ENCODE results near the gene SH3PXD2A. TPM values are rescaled to one million over a fixed set of nuclear protein-coding genes. Genes with fewer than 3 reads are reported as not detected.

Gene SH3PXD2A
- total RNA-seq, 2 experiments from 2014 or later, result 16.5 to 17.9 TPM

GRCh38 chr10:103701380-103702222, 153.8 kb downstream of the SH3PXD2A start:
- ChIA-PET POLR2A (no interaction called here), CTCF (interaction anchor here (1.4 to 2.5 kb wide), 2 partner anchors 11 to 15 kb away, joined by 7 to 19 read pairs; no protein-coding TSS in a partner anchor)
- Mint-ChIP-seq H3K4me1 (peaks cover 13% of the 10 kb centered on the region), H3K9me3 (no peaks in the 10 kb centered on the region), H3K27ac (no peak overlapping the region), H3K27me3 (no peaks in the 10 kb centered on the region), H3K4me3 (no peak overlapping the region), H3K36me3 (ENCODE audit: low read depth) (no peaks in the 10 kb centered on the region)
- DNase-seq, result no peak

GRCh38 chr10:103700436-103700715, 155.0 kb downstream of the SH3PXD2A start:
- no peak for DNase-seq
- Mint-ChIP-seq H3K9me3 (no peaks in the 10 kb centered on the region), H3K4me1 (peaks cover 25% of the 10 kb centered on the region), H3K36me3 (ENCODE audit: low read depth) (no peaks in the 10 kb centered on the region), H3K27ac (no peak overlapping the region), H3K27me3 (no peaks in the 10 kb centered on the region), H3K4me3 (no peak overlapping the region)
- ChIA-PET POLR2A (no interaction called here), CTCF (no interaction called here)

- no peak overlapping the region for H3K4me3 Mint-ChIP-seq
- ChIA-PET CTCF (interaction anchor here (1.9 kb wide), 1 partner anchor 12 kb away, joined by 9 read pairs; no protein-coding TSS in a partner anchor), POLR2A (no interaction called here)
- no peaks in the 10 kb centered on the region for H3K36me3 Mint-ChIP-seq (ENCODE audit: low read depth)
- peaks cover 28% of the 10 kb centered on the region for H3K4me1 Mint-ChIP-seq
- no peak for DNase-seq
- H3K27ac Mint-ChIP-seq, result no peak overlapping the region
- no peaks in the 10 kb centered on the region for H3K9me3 Mint-ChIP-seq
- no peaks in the 10 kb centered on the region for H3K27me3 Mint-ChIP-seq
Observed at GRCh38 chr10:103699611-103700435, 155.6 kb downstream of the SH3PXD2A start.

- Mint-ChIP-seq H3K36me3 (ENCODE audit: low read depth) (no peaks in the 10 kb centered on the region), H3K9me3 (no peaks in the 10 kb centered on the region), H3K27me3 (no peaks in the 10 kb centered on the region), H3K4me1 (peaks cover 42% of the 10 kb centered on the region), H3K4me3 (no peak overlapping the region), H3K27ac (no peak overlapping the region)
- no peak for DNase-seq
- CTCF ChIA-PET, result interaction anchor here (1.9 to 4.1 kb wide), 2 partner anchors 12 to 14 kb away, joined by 9 to 45 read pairs; no protein-coding TSS in a partner anchor
- POLR2A ChIA-PET, result no interaction called here
Observed at GRCh38 chr10:103698266-103698665, 157.1 kb downstream of the SH3PXD2A start.

- Mint-ChIP-seq H3K9me3 (no peaks in the 10 kb centered on the region), H3K36me3 (ENCODE audit: low read depth) (no peaks in the 10 kb centered on the region), H3K27me3 (no peaks in the 10 kb centered on the region), H3K27ac (peak overlapping the region; percentile 49), H3K4me3 (no peak overlapping the region), H3K4me1 (peaks cover 42% of the 10 kb centered on the region)
- ChIA-PET POLR2A (no interaction called here), CTCF (interaction anchor here (1.3 to 4.1 kb wide), 5 partner anchors 11 to 176 kb away, joined by 3 to 45 read pairs (median 8); partner anchors contain the start of gene SH3PXD2A)
- DNase-seq, result no peak
Observed at GRCh38 chr10:103697787-103698186, 157.6 kb downstream of the SH3PXD2A start.

- ChIA-PET CTCF (interaction anchor here (0.7 to 4.1 kb wide), 16 partner anchors 10 to 425 kb away, joined by 3 to 45 read pairs (median 4); partner anchors contain the start of genes SFR1 and SH3PXD2A), POLR2A (interaction anchor here (0.7 to 1.5 kb wide), 9 partner anchors 9 to 425 kb away, joined by 3 to 6 read pairs (median 4); partner anchors contain the start of genes SFR1 and STN1)
- H3K27ac Mint-ChIP-seq, result peak overlapping the region; percentile 75
- peak; percentile 89 for DNase-seq
- H3K9me3 Mint-ChIP-seq, result no peaks in the 10 kb centered on the region
- no peaks in the 10 kb centered on the region for H3K27me3 Mint-ChIP-seq
- peak overlapping the region; percentile 54 for H3K4me3 Mint-ChIP-seq
- peaks cover 49% of the 10 kb centered on the region for H3K4me1 Mint-ChIP-seq
- no peaks in the 10 kb centered on the region for H3K36me3 Mint-ChIP-seq (ENCODE audit: low read depth)
Observed at GRCh38 chr10:103696411-103697145, 158.8 kb downstream of the SH3PXD2A start.

- H3K4me3 Mint-ChIP-seq, result peak overlapping the region; percentile 54
- peaks cover 53% of the 10 kb centered on the region for H3K4me1 Mint-ChIP-seq
- POLR2A ChIA-PET, result interaction anchor here (0.7 to 1.5 kb wide), 8 partner anchors 10 to 426 kb away, joined by 3 to 6 read pairs (median 4); partner anchors contain the start of genes SFR1 and STN1
- peak overlapping the region; percentile 75 for H3K27ac Mint-ChIP-seq
- H3K36me3 Mint-ChIP-seq (ENCODE audit: low read depth), result no peaks in the 10 kb centered on the region
- DNase-seq, result no peak
- CTCF ChIA-PET, result interaction anchor here (0.6 to 4.1 kb wide), 12 partner anchors 10 to 426 kb away, joined by 3 to 45 read pairs (median 4); partner anchors contain the start of genes SFR1 and SH3PXD2A
- no peaks in the 10 kb centered on the region for H3K27me3 Mint-ChIP-seq
- no peaks in the 10 kb centered on the region for H3K9me3 Mint-ChIP-seq
Observed at GRCh38 chr10:103696094-103696410, 159.3 kb downstream of the SH3PXD2A start.

- H3K27me3 Mint-ChIP-seq, result no peaks in the 10 kb centered on the region
- no peaks in the 10 kb centered on the region for H3K9me3 Mint-ChIP-seq
- peak overlapping the region; percentile 33 for H3K27ac Mint-ChIP-seq
- no peaks in the 10 kb centered on the region for H3K36me3 Mint-ChIP-seq (ENCODE audit: low read depth)
- POLR2A ChIA-PET, result interaction anchor here (1.4 kb wide), 2 partner anchors 35 to 426 kb away, joined by 3 to 6 read pairs; partner anchors contain the start of gene SFR1
- CTCF ChIA-PET, result interaction anchor here (0.6 to 4.1 kb wide), 6 partner anchors 9 to 426 kb away, joined by 3 to 45 read pairs (median 7); partner anchors contain the start of genes SFR1 and SH3PXD2A
- peaks cover 56% of the 10 kb centered on the region for H3K4me1 Mint-ChIP-seq
- no peak for DNase-seq
- H3K4me3 Mint-ChIP-seq, result no peak overlapping the region
Observed at GRCh38 chr10:103695584-103696005, 159.8 kb downstream of the SH3PXD2A start.

GRCh38 chr10:103693812-103694205, 161.6 kb downstream of the SH3PXD2A start:
- ChIA-PET POLR2A (interaction anchor here (1.3 to 1.8 kb wide), 2 partner anchors 16 to 428 kb away, joined by 6 read pairs; partner anchors contain the start of gene SFR1), CTCF (interaction anchor here (1.2 kb wide), 1 partner anchor 155 kb away, joined by 3 read pairs; no protein-coding TSS in a partner anchor)
- H3K4me3 Mint-ChIP-seq, result peak overlapping the region; percentile 79
- peaks cover 59% of the 10 kb centered on the region for H3K4me1 Mint-ChIP-seq
- H3K36me3 Mint-ChIP-seq (ENCODE audit: low read depth), result no peaks in the 10 kb centered on the region
- H3K27me3 Mint-ChIP-seq, result no peaks in the 10 kb centered on the region
- no peaks in the 10 kb centered on the region for H3K9me3 Mint-ChIP-seq
- DNase-seq, result no peak
- peak overlapping the region; percentile 50 for H3K27ac Mint-ChIP-seq

- H3K27me3 Mint-ChIP-seq, result no peaks in the 10 kb centered on the region
- peaks cover 59% of the 10 kb centered on the region for H3K4me1 Mint-ChIP-seq
- CTCF ChIA-PET, result interaction anchor here (1.2 kb wide), 1 partner anchor 155 kb away, joined by 3 read pairs; no protein-coding TSS in a partner anchor
- peak; percentile 53 for DNase-seq
- peak overlapping the region; percentile 50 for H3K27ac Mint-ChIP-seq
- POLR2A ChIA-PET, result interaction anchor here (0.6 to 1.8 kb wide), 3 partner anchors 15 to 428 kb away, joined by 3 to 6 read pairs (median 6); partner anchors contain the start of gene SFR1
- peak overlapping the region; percentile 79 for H3K4me3 Mint-ChIP-seq
- H3K36me3 Mint-ChIP-seq (ENCODE audit: low read depth), result no peaks in the 10 kb centered on the region
- no peaks in the 10 kb centered on the region for H3K9me3 Mint-ChIP-seq
Observed at GRCh38 chr10:103692952-103693811, 162.2 kb downstream of the SH3PXD2A start.

- POLR2A ChIA-PET, result interaction anchor here (0.6 kb wide), 1 partner anchor 291 kb away, joined by 3 read pairs; no protein-coding TSS in a partner anchor
- CTCF ChIA-PET, result no interaction called here
- H3K36me3 Mint-ChIP-seq (ENCODE audit: low read depth), result no peaks in the 10 kb centered on the region
- H3K27ac Mint-ChIP-seq, result no peak overlapping the region
- no peaks in the 10 kb centered on the region for H3K9me3 Mint-ChIP-seq
- H3K27me3 Mint-ChIP-seq, result no peaks in the 10 kb centered on the region
- peaks cover 55% of the 10 kb centered on the region for H3K4me1 Mint-ChIP-seq
- peak overlapping the region; percentile 63 for H3K4me3 Mint-ChIP-seq
- DNase-seq, result no peak
Observed at GRCh38 chr10:103692436-103692951, 162.9 kb downstream of the SH3PXD2A start.
